A673 (cell line): ENCODE data around the gene COMMD3.

Experiments
- CTCF ChIP-seq: fragments of 300-800, 200-600 bp; sonication (generic); conservative IDR thresholded peaks from 2 replicates; pipeline ENCODE4 v1.5.1; 2017; ENCODE audit warnings: low read depth, mild to moderate bottlenecking, antibody characterized with exemption, low read length, moderate library complexity, mixed read lengths
- EZH2 ChIP-seq: fragments of 200-600 bp; sonication (generic); IDR thresholded peaks from 2 replicates; pipeline ENCODE4 v1.6.1; 2017; ENCODE audit warnings: borderline replicate concordance, low read depth, mild to moderate bottlenecking, mixed read lengths, antibody characterized with exemption, low read length; ENCODE audit not compliant: poor library complexity, severe bottlenecking

GRCh38 chr10:22294694-22295093 lies 21.5 kb upstream of the COMMD3 start:
- TF ChIP-seq CTCF: no peak
- TF ChIP-seq EZH2: no peak
